Nephron (organoid): ENCODE results near the gene PAPLN.

Source experiments
- H3K27ac Mint-ChIP-seq, 3 experiments: 2 replicates each; pipeline ENCODE4 v1.8.0; 2020; ENCODE audit warnings: mixed read lengths in 3 of 3, mild to moderate bottlenecking in 2 of 3, moderate library complexity in 1 of 3
- H3K27me3 Mint-ChIP-seq: 2 replicates; pipeline ENCODE4 v1.8.0; 2021; ENCODE audit warnings: low read depth, mild to moderate bottlenecking, moderate library complexity, mixed read lengths
- H3K36me3 Mint-ChIP-seq: 2 replicates; pipeline ENCODE4 v1.8.0; 2020; ENCODE audit warnings: low read depth, mixed read lengths
- H3K4me1 Mint-ChIP-seq: 2 replicates; pipeline ENCODE4 v1.8.0; 2020; ENCODE audit warnings: mixed read lengths
- H3K4me3 Mint-ChIP-seq, 3 experiments: 2 replicates each; pipeline ENCODE4 v1.8.0; 2020; ENCODE audit warnings: mild to moderate bottlenecking in 3 of 3, mixed read lengths in 3 of 3, moderate library complexity in 2 of 3
- H3K9me3 Mint-ChIP-seq: 2 replicates; pipeline ENCODE4 v1.8.0; 2020; ENCODE audit warnings: mixed read lengths
- CTCF ChIP-seq, 3 experiments: fragments of 200-600 bp; sonication (generic); IDR thresholded peaks; one replicate each; pipeline ENCODE4 v1.5.0; 2021; ENCODE audit warnings: antibody characterized with exemption in 3 of 3; ENCODE audit not compliant: unreplicated experiment in 3 of 3

Gene PAPLN

GRCh38 chr14:73216030-73216429 lies 21.3 kb upstream of the PAPLN start:
- Mint-ChIP-seq H3K9me3 (no peaks in the 10 kb centered on the region), H3K27me3 (no peaks in the 10 kb centered on the region), H3K4me3 (no peak overlapping the region), H3K27ac (no peak overlapping the region), H3K4me1 (no peaks in the 10 kb centered on the region), H3K36me3 (peaks cover 72% of the 10 kb centered on the region)
- TF ChIP-seq CTCF (IDR thresholded peaks at IDR 0.05; ENCODE audit: unreplicated experiment in 3 of 3) = no peak

- Mint-ChIP-seq H3K4me3 (no peak overlapping the region), H3K4me1 (no peaks in the 10 kb centered on the region), H3K27me3 (no peaks in the 10 kb centered on the region), H3K27ac (no peak overlapping the region), H3K36me3 (peaks cover 70% of the 10 kb centered on the region), H3K9me3 (no peaks in the 10 kb centered on the region)
- no peak for TF ChIP-seq CTCF (IDR thresholded peaks at IDR 0.05; ENCODE audit: unreplicated experiment in 3 of 3)
These were observed 19.9 kb upstream of the PAPLN start for GRCh38 chr14:73217411-73217810.

- no peak for TF ChIP-seq CTCF (IDR thresholded peaks at IDR 0.05; ENCODE audit: unreplicated experiment in 3 of 3)
- Mint-ChIP-seq H3K27ac (no peak overlapping the region), H3K27me3 (peaks cover 3% of the 10 kb centered on the region), H3K4me1 (peaks cover 5% of the 10 kb centered on the region), H3K4me3 (no peak overlapping the region), H3K36me3 (peaks cover 61% of the 10 kb centered on the region), H3K9me3 (no peaks in the 10 kb centered on the region)
These were observed 17.2 kb upstream of the PAPLN start for GRCh38 chr14:73220061-73220460.

GRCh38 chr14:73220634-73221033 lies 16.7 kb upstream of the PAPLN start:
- TF ChIP-seq CTCF (IDR thresholded peaks at IDR 0.05; ENCODE audit: unreplicated experiment in 3 of 3) = no peak
- no peak overlapping the region for H3K27ac Mint-ChIP-seq
- H3K27me3 Mint-ChIP-seq = peaks cover 3% of the 10 kb centered on the region
- H3K9me3 Mint-ChIP-seq = no peaks in the 10 kb centered on the region
- H3K4me1 Mint-ChIP-seq = peaks cover 5% of the 10 kb centered on the region
- H3K4me3 Mint-ChIP-seq = no peak overlapping the region
- peaks cover 61% of the 10 kb centered on the region for H3K36me3 Mint-ChIP-seq

GRCh38 chr14:73221945-73222344 lies 15.4 kb upstream of the PAPLN start:
- Mint-ChIP-seq H3K4me1 (peaks cover 9% of the 10 kb centered on the region), H3K27me3 (peaks cover 3% of the 10 kb centered on the region), H3K27ac (peak overlapping the region in 1 of 3 experiments; percentile 77), H3K36me3 (peaks cover 52% of the 10 kb centered on the region), H3K9me3 (no peaks in the 10 kb centered on the region), H3K4me3 (no peak overlapping the region)
- no peak for TF ChIP-seq CTCF (IDR thresholded peaks at IDR 0.05; ENCODE audit: unreplicated experiment in 3 of 3)

GRCh38 chr14:73223049-73223448 lies 14.3 kb upstream of the PAPLN start:
- H3K4me3 Mint-ChIP-seq = no peak overlapping the region
- H3K27ac Mint-ChIP-seq = peak overlapping the region in 2 of 3 experiments; percentile 71 to 77
- H3K4me1 Mint-ChIP-seq = peaks cover 14% of the 10 kb centered on the region
- TF ChIP-seq CTCF (IDR thresholded peaks at IDR 0.05; ENCODE audit: unreplicated experiment in 3 of 3) = no peak
- H3K36me3 Mint-ChIP-seq = peaks cover 44% of the 10 kb centered on the region
- peaks cover 3% of the 10 kb centered on the region for H3K27me3 Mint-ChIP-seq
- H3K9me3 Mint-ChIP-seq = no peaks in the 10 kb centered on the region
